ENCODE data around the gene C14orf119. TPM values are rescaled to one million over a fixed set of nuclear protein-coding genes. Genes with fewer than 3 reads are reported as not detected.
"Not testable (repeated sequence)": the region's sequence is repeated elsewhere in the genome, so short reads cannot be mapped to it uniquely, and the experiment has no call there.

C14orf119 gene
- total RNA-seq, 1 donor from 2014 or later: 27.5 TPM

- Histone ChIP-seq H3K4me3 (ENCODE audit: low read depth, low read length) (no peak overlapping the region), H3K36me3 (ENCODE audit: control insufficient read depth, insufficient read depth, low read length) (no peaks in the 10 kb centered on the region), H3K27me3 (ENCODE audit: control insufficient read depth, insufficient read depth, low read length) (no peaks in the 10 kb centered on the region)
- TF ChIP-seq CTCF (IDR thresholded peaks at IDR 0.05; ENCODE audit: insufficient read depth, low read length, poor library complexity, severe bottlenecking): no peak
- DNase-seq (ENCODE audit: low read depth): no peak
Measured at GRCh38 chr14:23105348-23105824, 10.1 kb downstream of the C14orf119 start.

- Histone ChIP-seq H3K27me3 (ENCODE audit: control insufficient read depth, insufficient read depth, low read length) (peaks cover 6% of the 10 kb centered on the region), H3K4me3 (ENCODE audit: low read depth, low read length) (no peak overlapping the region), H3K36me3 (ENCODE audit: control insufficient read depth, insufficient read depth, low read length) (no peaks in the 10 kb centered on the region)
- no peak for DNase-seq (ENCODE audit: low read depth)
- TF ChIP-seq CTCF (IDR thresholded peaks at IDR 0.05; ENCODE audit: insufficient read depth, low read length, poor library complexity, severe bottlenecking): no peak
Measured at GRCh38 chr14:23106747-23107045, 11.4 kb downstream of the C14orf119 start.

GRCh38 chr14:23107620-23108019, 12.3 kb downstream of the C14orf119 start:
- H3K36me3 ChIP-seq (ENCODE audit: control insufficient read depth, insufficient read depth, low read length): not testable (repeated sequence)

GRCh38 chr14:23108169-23108568, 12.9 kb downstream of the C14orf119 start:
- not testable (repeated sequence) for H3K36me3 ChIP-seq (ENCODE audit: control insufficient read depth, insufficient read depth, low read length); DNase-seq (ENCODE audit: low read depth); H3K27me3 ChIP-seq (ENCODE audit: control insufficient read depth, insufficient read depth, low read length)

More at GRCh38 chr14:23107620-23108019, 12.3 kb downstream of the C14orf119 start:
- H3K27me3 ChIP-seq (ENCODE audit: control insufficient read depth, insufficient read depth, low read length); DNase-seq (ENCODE audit: low read depth); H3K4me3 ChIP-seq (ENCODE audit: low read depth, low read length): not testable (repeated sequence)

GRCh38 chr14:23109769-23110168, 14.5 kb downstream of the C14orf119 start:
- no peak for TF ChIP-seq CTCF (IDR thresholded peaks at IDR 0.05; ENCODE audit: insufficient read depth, low read length, poor library complexity, severe bottlenecking)
- H3K27me3 ChIP-seq (ENCODE audit: control insufficient read depth, insufficient read depth, low read length): peaks cover 6% of the 10 kb centered on the region
- H3K4me3 ChIP-seq (ENCODE audit: low read depth, low read length): no peak overlapping the region
- no peak for DNase-seq (ENCODE audit: low read depth)
- no peaks in the 10 kb centered on the region for H3K36me3 ChIP-seq (ENCODE audit: control insufficient read depth, insufficient read depth, low read length)

More at GRCh38 chr14:23108169-23108568, 12.9 kb downstream of the C14orf119 start:
- H3K4me3 ChIP-seq (ENCODE audit: low read depth, low read length): not testable (repeated sequence)

- TF ChIP-seq CTCF (IDR thresholded peaks at IDR 0.05; ENCODE audit: insufficient read depth, low read length, poor library complexity, severe bottlenecking): no peak
- DNase-seq (ENCODE audit: low read depth): no peak
- Histone ChIP-seq H3K4me3 (ENCODE audit: low read depth, low read length) (no peak overlapping the region), H3K36me3 (ENCODE audit: control insufficient read depth, insufficient read depth, low read length) (no peaks in the 10 kb centered on the region), H3K27me3 (ENCODE audit: control insufficient read depth, insufficient read depth, low read length) (peaks cover 6% of the 10 kb centered on the region)
Measured at GRCh38 chr14:23110579-23111365, 15.5 kb downstream of the C14orf119 start.
